DMS53 treated with DMSO at 0.1 percent for 48 hours (cell line): ENCODE data around the gene KCNC3.
"Not testable (repeated sequence)": the region's sequence is repeated elsewhere in the genome, so short reads cannot be mapped to it uniquely, and the experiment has no call there.

Experiments
- DNase-seq: peaks from one replicate; lab custom pipeline; 2025; ENCODE audit not compliant: unreplicated experiment; lab: John Stamatoyannopoulos, UW

The KCNC3 gene

GRCh38 chr19:50356691-50357177 is 27.6 kb upstream of the KCNC3 start:
- no peak for DNase-seq

- DNase-seq = not testable (repeated sequence)
These were observed 24.3 kb upstream of the KCNC3 start for GRCh38 chr19:50353487-50353880.

GRCh38 chr19:50352242-50352641 is 23.1 kb upstream of the KCNC3 start:
- DNase-seq = no peak

- no peak for DNase-seq
These were observed 20.3 kb upstream of the KCNC3 start for GRCh38 chr19:50349277-50350057.

GRCh38 chr19:50347089-50347581 is 18.0 kb upstream of the KCNC3 start:
- DNase-seq = not testable (repeated sequence)

- no peak for DNase-seq
These were observed 15.6 kb upstream of the KCNC3 start for GRCh38 chr19:50344661-50345318.

- DNase-seq = no peak
These were observed 12.0 kb upstream of the KCNC3 start for GRCh38 chr19:50341091-50341564.

- DNase-seq = no peak
These were observed 11.2 kb upstream of the KCNC3 start for GRCh38 chr19:50340331-50340730.

- not testable (repeated sequence) for DNase-seq
These were observed 7.9 kb upstream of the KCNC3 start for GRCh38 chr19:50337031-50337430.

- DNase-seq = no peak
These were observed 5.7 kb upstream of the KCNC3 start for GRCh38 chr19:50334741-50335421.

GRCh38 chr19:50333737-50334617 is 4.8 kb upstream of the KCNC3 start:
- no peak for DNase-seq

- DNase-seq = peak; percentile 86
These were observed 4.1 kb upstream of the KCNC3 start for GRCh38 chr19:50333235-50333736.

GRCh38 chr19:50332244-50333038 is 3.3 kb upstream of the KCNC3 start:
- DNase-seq = no peak

GRCh38 chr19:50331994-50332243 is 2.7 kb upstream of the KCNC3 start:
- no peak for DNase-seq

- no peak for DNase-seq
These were observed 2.2 kb upstream of the KCNC3 start for GRCh38 chr19:50331221-50331993.

GRCh38 chr19:50330365-50331078 is 1.3 kb upstream of the KCNC3 start:
- DNase-seq = peak; percentile 70

GRCh38 chr19:50329926-50330294 is 733 bp upstream of the KCNC3 start:
- DNase-seq = not testable (repeated sequence)

- DNase-seq = no peak
These were observed 368 bp downstream of the KCNC3 start for GRCh38 chr19:50328873-50329145.
